ENCODE data around the gene NDST3.

The NDST3 gene

GRCh38 chr4:118282692-118283091, 248.4 kb downstream of the NDST3 start:
- DNase-seq (ENCODE audit: low read depth), result peak; percentile 88
- H3K4me3 ChIP-seq (ENCODE audit: control insufficient read depth, low read depth, low read length), result no peak overlapping the region
- TF ChIP-seq CTCF (conservative IDR thresholded peaks at IDR 0.05; ENCODE audit: control insufficient read depth, insufficient read depth, low read depth, low read length), result no peak

DNA sequence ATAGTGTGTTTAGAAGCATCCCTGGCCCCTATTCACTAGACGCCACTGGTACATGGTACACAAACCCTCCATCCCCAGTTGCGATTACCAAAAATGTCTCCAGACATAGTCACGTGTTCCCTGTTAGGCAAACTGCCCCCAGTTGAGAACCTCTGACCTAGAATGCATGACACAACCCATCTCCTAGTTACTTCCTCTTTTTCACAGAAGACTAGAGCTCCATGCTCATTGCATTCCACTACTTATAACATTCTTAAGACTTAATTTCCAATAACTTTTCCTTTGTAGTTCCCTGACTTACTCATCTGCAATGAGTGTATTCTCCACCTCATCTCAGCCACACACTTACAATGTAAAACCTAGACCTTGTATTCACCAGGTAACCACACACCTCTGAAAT, 249.9 kb downstream of the NDST3 start:
- peak; percentile 19 for DNase-seq (ENCODE audit: low read depth)
- TF ChIP-seq CTCF (conservative IDR thresholded peaks at IDR 0.05; ENCODE audit: control insufficient read depth, insufficient read depth, low read depth, low read length), result no peak
- no peak overlapping the region for H3K4me3 ChIP-seq (ENCODE audit: control insufficient read depth, low read depth, low read length)

- DNase-seq (ENCODE audit: low read depth), result no peak
- no peak for TF ChIP-seq CTCF (conservative IDR thresholded peaks at IDR 0.05; ENCODE audit: control insufficient read depth, insufficient read depth, low read depth, low read length)
- H3K4me3 ChIP-seq (ENCODE audit: control insufficient read depth, low read depth, low read length), result no peak overlapping the region
These were observed 251.6 kb downstream of the NDST3 start for GRCh38 chr4:118285931-118286330.

DNA sequence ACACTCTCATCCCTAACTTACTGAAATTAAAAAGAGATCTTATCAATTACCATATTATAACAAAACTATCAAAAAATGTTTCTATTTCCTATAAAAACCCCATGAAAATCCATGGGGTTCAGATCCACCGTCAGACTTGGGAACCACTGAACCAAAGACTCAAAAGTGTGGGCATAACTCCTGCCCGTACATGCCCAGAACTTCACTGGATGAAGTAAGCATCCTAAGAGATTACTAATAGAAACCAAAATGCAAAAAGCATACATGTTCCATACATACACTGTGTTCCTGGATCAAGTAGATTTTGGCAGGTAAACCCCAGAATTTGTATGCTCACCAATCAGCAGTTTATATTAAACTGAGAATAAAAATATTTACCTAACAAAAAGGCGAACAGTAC, 252.4 kb downstream of the NDST3 start:
- no peak overlapping the region for H3K4me3 ChIP-seq (ENCODE audit: control insufficient read depth, low read depth, low read length)
- TF ChIP-seq CTCF (conservative IDR thresholded peaks at IDR 0.05; ENCODE audit: control insufficient read depth, insufficient read depth, low read depth, low read length), result no peak
- DNase-seq (ENCODE audit: low read depth), result no peak

GRCh38 chr4:118287711-118288451, 253.6 kb downstream of the NDST3 start:
- TF ChIP-seq CTCF (conservative IDR thresholded peaks at IDR 0.05; ENCODE audit: control insufficient read depth, insufficient read depth, low read depth, low read length), result no peak
- DNase-seq (ENCODE audit: low read depth), result peak; percentile 86
- H3K4me3 ChIP-seq (ENCODE audit: control insufficient read depth, low read depth, low read length), result no peak overlapping the region

GRCh38 chr4:118289794-118290193, 255.5 kb downstream of the NDST3 start:
- DNase-seq (ENCODE audit: low read depth), result peak; percentile 90
- no peak overlapping the region for H3K4me3 ChIP-seq (ENCODE audit: control insufficient read depth, low read depth, low read length)
- no peak for TF ChIP-seq CTCF (conservative IDR thresholded peaks at IDR 0.05; ENCODE audit: control insufficient read depth, insufficient read depth, low read depth, low read length)

All from fibroblast of mammary gland (primary cell).